HG02610 (cell line): ENCODE results near the gene LRRC15.

Experiments used
- ATAC-seq: cut with Tn5 transposase; IDR thresholded peaks from one replicate; pipeline ENCODE4 v1.9.1; 2021; ENCODE audit warnings: mild to moderate bottlenecking, moderate library complexity; ENCODE audit not compliant: unreplicated experiment

Gene LRRC15

DNA sequence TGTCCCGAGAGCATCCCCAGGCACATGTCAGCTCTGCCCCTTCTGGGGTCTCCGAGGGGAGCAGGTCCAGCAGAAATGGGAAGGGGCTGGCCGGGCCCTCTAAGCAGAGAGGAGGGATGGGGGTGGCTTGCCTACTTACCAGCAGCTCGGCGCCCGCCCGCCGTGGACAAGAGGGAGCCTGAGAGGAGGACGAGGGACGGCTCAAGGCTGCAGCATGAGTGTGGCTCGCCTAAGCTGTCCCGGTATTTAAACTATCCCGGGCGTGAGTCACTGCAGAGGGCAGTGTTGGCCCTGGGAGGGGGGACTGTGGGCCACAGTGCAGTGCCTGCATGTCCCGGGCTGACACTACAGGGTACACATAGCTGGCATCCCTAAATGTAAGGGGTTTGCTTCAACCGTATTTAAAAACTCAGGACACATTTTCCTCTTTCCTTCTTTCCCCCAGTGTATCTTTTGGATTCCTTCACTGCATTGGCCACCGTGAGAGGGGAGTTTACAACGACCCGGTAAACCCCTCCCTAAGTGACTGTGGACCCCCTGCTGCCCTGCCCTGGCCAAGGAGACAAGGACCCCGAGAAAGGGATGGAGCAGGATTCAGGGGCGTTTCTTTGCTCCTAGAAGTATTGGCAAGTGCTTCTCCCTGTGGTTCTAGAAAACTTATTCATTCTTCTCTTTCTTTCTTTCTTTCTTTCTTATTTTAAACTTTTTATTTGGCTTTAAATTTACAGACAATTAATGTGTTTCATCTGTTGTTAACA is at the start of gene LRRC15:
TSS of gene LRRC15 (minus strand) at position 222 of the 758 bp plus-strand sequence. CDS start 8,700 bp downstream, outside the sequence.
- ATAC-seq = no peak

DNA sequence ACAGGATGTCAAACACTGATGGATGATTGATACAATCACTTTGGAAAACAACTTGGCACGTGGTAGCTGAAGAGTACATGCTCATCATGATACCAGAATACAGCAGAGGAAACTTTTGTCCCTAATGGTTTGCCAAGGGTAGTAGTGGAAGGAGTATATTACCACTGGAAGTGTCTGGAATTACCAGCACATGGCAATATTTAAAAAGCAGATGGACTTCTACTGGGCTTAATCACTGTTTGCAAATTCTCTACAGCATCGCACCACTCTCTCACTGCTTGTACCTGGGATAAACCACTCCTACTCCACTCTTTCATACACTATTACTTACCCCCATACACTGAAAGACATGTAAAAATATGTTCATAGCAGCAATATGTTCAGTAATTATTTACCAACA is 49.1 kb upstream of the LRRC15 start:
- ATAC-seq = no peak

DNA sequence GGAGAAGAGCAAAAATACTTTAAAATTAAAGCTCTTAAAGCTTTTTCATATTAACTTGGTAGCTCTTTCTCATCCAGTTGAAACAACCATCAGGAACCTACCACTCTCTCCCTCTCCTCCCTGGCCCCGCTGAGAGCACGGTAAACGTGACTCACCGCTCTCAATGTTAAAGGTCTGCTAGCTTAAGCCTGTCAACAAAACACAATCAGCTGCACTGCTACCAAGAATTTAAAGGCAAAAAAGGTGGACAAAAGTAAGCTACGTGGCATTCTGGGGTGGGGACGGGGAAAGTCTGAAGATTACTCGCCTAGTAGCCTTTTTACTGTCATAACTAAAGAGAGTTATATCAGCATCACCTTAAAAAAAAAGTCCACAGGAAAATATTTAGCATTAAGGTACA is 37.9 kb upstream of the LRRC15 start:
- ATAC-seq = no peak

DNA sequence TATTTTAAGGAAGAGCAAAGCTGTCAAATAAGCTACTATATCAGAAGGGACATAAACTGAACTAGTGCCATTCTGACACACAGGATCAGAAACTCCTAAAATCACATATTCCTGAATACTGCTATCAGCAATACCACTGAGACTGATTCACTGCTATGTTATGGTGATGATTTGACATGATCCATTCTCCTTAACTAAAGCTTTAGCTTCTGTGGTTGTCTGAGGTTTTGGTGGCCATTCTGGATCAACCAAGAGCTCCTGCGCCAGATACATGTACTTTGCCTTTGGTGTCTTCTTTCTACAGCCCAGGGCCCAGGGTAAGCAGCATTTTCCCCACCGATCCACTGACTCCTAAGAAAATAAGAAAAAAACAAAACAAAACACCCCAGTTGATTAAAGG is 36.2 kb upstream of the LRRC15 start:
- no peak for ATAC-seq

DNA sequence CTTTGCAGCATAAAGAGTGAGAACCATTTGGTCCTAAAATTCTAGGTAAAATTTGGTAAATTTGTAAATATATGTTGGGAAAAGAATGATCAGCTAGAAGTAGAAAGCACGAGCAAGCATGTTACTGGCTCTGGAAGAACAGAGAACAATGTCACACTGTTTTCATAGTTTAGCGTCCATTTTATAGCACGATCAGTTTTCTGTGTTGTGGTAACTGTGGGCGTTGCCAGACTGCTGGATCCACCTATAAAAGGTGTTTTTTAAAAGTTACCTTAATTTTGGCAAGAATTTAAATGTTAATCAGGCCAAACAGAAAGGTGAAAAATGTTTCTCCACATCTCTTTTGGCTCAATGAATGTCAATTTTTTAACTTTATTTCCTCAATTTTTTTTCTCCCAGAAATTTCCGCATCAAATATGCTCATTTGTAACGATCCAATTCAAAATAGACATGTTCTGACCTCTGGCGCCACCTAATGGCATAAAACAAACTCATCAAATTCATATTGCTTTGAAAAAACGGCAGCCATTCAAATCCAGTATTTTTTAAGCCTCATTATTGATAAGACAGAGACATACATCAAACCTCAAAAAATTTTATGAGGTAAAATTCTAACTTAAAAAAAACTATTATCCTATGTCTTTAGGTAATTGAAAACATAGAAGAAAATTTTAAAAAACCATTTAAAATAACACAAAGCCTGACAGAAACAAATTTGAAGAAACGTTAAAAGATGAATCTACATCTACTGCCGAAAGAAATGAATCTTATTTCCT is 35.0 kb upstream of the LRRC15 start:
- no peak for ATAC-seq

DNA sequence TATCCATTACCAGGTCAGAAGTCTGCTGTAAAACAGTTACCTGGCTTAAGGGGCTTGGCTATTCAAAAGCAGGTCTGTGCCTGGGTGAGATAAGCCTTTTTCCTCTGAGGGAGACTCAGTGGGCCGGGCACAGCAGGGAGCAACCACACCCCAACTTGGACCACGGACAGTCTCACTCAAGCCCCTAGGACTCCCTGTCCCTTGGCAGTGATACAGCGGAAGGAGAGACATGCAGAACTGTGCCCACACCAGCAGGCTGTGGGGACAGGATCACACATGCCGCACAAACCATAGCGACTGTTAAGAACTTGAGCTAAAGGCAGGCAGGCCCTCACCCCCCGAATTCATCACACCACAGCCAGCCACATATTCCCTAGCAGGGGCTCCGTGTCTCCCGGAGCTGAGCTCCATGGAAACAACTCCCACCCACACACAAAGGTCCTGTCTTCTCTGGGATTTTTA is 32.4 kb upstream of the LRRC15 start:
- ATAC-seq = no peak

DNA sequence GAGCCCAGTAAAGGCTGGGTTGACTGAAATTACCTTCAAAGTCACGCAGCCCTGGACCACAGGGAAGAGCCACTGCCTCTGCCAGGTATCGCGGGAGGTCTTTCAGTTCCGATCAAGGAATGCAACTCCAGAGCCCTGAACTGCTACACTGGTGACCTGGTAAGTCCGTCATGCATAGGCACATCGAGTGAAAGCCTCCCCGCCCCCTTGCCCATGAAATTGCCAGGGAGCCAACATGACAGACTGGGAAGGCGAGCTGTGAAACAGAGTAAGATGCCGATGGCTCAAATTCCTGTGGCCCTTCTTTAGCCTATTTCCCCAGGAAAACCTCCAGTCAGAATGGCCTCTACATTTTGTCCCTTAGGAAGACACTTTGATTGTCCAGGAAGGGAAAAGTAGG is 31.8 kb upstream of the LRRC15 start:
- ATAC-seq = no peak

DNA sequence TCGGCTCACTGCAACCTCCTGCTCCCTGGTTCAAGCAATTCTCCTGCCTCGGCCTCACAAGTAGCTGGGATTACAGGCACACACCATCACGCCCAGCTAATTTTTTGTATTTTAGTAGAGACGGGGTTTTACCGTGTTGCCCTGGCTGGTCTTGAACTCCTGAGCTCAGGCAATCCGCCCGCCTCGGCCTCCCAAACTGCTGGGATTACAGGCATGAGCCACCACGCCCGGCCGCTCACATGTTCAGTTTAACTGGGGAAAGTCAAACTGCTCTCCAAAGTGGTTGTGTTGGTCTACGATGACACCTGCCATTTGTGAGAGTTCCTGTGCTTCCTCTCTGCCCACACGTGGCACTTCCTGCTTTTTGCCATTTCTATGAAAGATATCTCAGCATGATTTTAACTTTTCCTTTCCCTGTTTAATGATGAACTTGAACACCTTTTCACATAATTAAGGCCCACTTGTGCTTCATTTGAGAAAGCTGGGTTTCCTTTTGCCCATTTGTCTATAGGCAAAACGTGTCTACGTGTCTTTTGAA is 30.4 kb upstream of the LRRC15 start:
- ATAC-seq = no peak

DNA sequence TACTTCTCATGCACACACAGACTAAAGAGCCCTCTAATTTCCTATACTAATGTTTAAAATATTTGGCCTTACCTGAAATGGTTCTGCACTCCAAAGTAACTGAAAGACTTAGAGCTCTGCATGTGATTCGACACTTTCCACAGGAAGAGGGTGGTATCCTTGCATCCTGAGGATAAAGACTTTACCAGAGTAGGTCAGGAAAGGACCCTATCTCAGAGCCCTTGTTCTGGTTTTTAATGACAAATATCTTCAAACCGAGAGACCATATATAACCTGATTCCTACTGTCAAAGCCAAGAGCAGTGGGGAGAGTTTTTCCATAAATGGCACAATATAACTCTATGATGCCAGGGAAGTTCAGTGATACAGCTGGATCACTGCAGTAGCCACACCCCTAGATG is 29.6 kb upstream of the LRRC15 start, which contains the start of gene GP5:
TSS of gene GP5 (minus strand) at position 101 of the 400 bp plus-strand sequence. CDS start 984 bp downstream, outside the sequence.
- ATAC-seq = no peak

DNA sequence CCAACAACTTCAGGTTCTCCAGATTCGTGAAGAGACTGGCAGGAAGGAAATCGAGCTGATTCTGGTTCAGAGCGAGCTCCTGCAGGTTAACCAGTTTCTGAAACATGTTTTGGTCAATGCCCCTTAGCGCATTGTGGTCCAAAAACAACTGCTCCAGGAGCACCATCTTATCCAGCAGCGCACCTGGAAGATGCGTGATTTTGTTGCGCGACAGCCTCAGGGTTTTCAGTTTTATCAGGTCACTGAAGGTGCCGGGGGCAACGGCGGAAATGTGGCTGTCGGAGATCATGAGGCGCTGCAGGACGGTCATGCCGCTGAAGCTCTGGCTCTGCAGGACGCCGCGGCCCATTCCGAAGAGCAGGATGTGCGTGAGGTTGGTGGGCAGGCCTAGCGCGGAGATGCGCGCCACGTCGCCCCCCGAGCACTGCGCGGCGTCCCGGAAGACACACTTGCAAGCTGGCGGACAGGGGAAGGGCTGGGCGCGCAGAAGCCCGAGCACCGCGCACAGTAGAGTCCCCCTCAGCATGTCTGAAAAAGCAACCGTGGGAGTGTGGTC is 28.3 kb upstream of the LRRC15 start:
- ATAC-seq = no peak

DNA sequence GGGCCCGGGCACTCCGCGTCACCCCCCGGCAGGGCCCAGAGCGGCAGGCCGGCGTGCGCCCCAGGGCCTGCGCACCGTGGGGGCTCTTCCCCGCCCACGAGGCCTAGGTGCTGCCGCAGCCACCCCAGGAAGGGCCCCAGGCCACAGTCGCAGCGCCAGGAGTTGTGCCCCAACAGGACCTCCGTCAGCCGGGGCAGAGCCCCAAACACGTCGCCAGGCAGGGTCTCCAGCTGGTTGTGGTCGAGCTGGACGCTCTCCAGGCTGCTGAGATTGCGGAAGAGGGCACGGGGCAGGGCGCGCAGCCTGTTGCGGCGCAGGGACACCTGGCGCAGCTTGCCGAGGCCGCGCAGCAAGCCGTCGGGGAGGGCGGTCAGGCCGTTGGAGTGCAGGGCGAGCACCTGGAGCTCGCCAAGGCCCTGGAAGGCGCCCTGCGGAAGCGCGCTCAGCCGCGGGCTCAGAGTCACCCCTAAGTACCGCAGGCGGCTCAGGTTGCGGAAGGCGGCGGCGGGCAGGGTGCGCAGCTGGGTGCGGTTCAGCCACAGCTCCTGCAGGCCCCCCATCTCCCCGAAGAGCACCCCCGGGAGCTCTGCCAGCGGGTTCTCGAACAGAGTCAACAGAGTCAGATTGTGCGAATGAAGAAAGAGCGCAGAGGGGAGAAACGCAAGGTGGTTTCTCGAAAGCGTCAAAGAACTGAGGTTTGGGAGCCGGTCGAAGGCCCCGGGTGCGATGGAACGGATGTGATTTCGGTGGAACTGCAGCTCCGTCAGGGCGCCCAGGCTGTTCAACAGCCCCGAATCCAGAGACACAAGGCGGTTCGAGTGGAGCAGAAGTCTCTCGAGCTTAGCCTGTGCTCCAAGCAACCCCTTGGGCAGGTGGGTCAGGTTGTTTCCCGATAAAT is 27.6 kb upstream of the LRRC15 start:
- no peak for ATAC-seq

DNA sequence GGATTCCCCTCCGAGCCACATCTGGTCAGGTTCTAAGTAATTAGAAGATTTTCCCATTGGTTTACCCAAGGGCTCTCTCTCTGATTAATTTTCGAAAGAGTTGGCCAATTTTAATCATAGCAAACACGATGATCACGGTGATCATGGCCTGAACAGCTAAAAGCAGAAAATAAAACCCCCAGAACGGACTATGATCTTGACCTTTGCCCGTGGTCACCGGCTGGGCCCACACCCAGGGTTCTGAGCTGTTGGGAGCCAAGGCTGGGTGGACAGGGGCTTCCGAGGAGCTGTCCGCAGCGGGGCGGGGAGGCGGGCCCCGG is 27.0 kb upstream of the LRRC15 start:
- ATAC-seq = no peak

DNA sequence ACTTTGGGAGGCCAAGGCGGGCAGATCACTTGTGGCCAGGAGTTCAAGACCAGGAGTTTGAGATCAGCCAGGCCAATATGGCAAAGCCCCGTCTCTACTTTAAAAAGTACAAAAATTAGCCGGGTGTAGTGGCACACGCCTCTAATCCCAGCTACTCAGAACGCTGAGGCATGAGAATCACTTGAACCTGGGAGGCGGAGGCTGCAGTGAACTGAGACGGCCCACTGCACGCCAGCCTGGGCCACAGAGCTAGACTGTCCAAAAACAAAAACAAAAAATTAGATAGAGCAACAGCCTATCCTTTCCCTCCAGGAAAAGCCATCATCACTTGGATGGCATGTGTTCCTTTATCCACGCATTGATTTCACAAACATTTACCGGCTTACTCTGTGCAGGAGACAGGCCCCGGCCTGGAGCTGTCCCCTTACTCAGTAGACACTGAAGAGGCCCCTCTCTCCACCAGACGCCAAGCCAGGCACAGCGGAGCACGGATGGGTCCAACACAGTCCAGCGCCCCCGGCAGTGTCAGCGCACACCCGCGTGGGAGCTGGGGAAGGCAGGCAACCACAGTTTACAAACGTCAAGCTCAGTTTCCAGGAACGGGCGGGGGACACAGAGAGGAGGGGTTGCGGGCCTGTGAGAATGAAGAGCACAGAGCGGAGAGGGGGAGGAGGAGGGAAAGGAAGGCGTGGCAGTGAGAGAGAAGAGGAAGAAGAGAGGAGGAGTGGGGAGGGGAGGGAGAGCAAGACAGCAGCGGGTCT is 26.4 kb upstream of the LRRC15 start:
- no peak for ATAC-seq

DNA sequence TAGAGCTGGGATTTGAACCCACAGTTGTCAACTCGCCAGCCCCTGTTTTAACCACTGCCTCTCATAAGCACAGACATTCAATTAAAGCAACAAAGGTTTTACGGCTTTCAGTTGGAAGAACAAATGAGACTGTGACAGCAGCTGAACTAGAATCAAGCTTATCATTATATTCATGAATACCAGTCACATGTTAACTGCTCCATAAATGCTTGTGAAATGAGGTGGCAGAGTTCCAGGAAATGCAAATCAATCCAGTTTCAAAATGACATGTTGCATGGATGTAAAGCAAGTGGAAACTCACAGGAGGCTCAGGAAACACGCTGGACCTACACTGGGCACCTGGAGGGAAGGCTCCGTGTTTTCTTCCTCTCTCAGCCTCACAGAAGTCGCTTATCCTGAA is 25.7 kb upstream of the LRRC15 start:
- no peak for ATAC-seq

DNA sequence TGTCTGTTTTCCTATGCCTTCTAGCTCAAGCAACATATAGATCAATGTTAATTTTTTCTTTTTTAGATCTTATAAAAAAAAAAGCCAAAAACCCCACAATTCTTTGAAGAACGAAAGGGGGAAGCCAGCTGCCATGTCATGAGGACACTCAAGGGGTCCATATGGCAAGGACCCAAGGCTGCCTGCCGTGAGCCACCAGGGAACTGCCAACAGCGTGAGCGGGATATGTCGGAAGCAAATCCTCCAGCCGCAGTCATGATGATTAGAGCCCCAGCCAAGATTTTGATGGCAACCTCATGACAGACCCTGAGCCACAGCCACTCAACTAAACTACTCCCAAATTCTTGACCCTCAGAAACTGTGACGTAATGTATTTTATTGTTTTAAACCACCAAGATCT is 23.0 kb upstream of the LRRC15 start:
- no peak for ATAC-seq

DNA sequence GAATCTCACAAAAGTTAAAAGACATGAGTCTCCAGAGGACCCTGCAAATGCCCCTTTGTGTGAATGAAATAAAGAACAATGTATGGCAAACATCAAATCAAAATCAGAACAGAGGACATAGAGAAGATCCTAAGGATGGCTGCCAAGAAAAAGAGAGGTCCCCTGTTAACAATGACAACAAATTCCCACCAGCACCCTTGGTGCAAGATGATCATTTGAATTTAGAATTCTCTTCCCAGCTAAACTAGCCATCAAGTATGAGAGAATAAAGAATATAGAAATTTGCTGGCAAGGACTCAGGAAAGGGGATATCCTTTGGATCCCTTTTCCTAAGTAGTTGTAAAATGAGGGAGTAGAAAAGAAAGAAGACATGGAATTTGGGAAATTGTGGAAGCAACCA is 21.3 kb upstream of the LRRC15 start:
- no peak for ATAC-seq

DNA sequence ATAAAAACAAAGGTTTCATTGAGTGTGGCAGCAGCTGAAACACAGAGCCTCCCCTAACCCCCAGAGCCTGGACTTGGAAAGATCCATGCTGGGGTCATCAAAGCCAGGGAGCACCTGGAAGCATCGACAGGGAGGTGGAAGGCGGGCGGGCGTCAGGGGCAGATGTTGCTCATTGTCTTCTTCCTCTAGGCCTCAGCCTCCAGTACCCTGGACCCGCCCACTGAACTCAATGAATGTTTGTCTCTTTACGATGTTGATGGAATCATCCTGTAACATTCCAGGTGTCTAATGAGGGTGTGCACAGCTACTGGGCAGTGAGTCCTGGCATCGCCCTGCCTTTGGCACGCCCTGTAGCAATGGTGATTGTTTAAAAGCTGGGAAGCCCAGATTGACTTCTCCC is 19.7 kb upstream of the LRRC15 start:
- ATAC-seq = no peak

DNA sequence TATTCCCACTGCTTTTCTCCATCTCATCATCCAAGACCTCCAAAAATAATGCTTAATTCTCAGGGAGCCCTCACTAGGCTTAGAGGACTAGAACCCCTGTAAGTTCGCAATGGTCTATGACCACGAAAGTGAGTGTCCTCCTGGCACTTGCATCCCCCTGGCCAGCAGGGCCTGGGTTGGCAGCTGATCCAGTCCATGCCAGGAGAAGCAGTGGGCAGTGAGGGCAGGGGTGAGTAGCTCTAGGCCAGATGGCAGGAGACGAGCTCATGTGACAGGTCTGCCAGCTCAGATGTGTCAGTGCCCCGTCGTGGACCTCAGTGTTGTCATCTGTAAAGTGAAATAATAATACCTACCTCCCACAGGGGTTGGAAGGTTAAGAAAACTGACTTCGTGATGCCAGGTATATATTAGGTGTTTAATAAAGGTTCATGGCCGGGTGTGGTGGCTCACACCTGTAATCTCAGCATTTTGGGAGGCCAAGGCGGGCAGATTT is 18.4 kb upstream of the LRRC15 start:
- no peak for ATAC-seq

DNA sequence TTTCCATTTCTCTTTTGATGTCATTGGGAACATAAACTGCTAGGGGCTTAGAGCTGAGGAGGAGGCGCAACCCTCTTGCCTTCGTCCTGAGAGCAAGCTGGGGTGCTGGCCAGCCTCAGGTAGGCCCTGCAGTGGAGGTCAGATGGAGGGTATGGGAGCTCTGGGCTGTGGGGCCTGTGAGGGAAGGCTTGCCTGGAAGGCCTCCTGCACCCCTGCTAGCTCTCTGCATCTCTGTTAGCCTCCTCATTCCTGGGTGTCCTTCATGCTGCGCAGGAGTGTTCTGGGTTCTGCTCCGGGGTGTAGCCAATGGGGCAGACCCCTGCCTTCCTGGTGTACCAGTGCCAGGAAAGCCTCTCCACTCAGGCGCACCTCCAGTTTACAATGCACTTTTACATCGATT is 17.7 kb upstream of the LRRC15 start:
- ATAC-seq = no peak

DNA sequence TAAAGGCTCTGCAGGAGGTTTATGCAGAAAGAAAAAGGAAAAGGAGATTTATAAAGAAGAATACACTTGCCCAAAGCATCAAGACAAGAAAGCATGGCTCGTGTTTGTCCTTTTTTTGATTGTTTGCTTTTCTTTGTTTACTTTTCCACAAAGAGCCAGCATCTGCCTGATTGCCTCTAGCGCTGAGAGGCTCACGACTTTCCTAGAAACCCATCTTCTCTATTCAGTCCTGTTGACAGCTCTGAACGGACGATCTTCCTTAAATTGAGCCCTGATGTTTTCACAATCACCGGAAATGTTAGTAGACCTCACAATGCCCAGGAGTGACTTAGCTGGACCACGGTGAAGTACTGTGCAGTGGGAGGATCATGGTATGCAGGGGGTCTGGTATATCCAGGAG is 17.1 kb upstream of the LRRC15 start:
- no peak for ATAC-seq
